ENCODE results near the gene PTPRN2.

DNA sequence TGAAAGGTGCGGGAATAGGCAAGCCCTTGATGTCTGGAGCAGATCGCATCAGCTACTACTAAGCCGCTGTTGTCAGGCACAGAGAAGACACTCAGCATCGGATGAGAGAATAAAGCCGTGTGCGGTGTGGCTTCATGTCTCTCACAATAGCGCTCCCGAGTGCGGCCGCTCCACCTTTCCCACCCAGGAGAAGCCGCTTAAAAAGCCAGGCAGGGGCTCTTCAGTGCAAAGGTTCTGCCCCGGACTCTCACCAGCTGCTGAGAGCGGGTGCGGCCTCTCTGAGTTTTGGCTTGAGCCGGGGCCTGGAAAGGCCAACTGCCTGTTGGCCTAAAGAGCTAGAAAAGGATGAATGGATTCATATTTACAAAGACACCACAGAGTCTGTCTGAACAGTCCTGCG, 650.2 kb downstream of the PTPRN2 start:
- TF ChIP-seq, protein P1, sequence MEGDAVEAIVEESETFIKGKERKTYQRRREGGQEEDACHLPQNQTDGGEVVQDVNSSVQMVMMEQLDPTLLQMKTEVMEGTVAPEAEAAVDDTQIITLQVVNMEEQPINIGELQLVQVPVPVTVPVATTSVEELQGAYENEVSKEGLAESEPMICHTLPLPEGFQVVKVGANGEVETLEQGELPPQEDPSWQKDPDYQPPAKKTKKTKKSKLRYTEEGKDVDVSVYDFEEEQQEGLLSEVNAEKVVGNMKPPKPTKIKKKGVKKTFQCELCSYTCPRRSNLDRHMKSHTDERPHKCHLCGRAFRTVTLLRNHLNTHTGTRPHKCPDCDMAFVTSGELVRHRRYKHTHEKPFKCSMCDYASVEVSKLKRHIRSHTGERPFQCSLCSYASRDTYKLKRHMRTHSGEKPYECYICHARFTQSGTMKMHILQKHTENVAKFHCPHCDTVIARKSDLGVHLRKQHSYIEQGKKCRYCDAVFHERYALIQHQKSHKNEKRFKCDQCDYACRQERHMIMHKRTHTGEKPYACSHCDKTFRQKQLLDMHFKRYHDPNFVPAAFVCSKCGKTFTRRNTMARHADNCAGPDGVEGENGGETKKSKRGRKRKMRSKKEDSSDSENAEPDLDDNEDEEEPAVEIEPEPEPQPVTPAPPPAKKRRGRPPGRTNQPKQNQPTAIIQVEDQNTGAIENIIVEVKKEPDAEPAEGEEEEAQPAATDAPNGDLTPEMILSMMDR (conservative IDR thresholded peaks at IDR 0.05): no peak
- TF ChIP-seq EZH2 (IDR thresholded peaks at IDR 0.05; ENCODE audit: low read depth): peak; percentile 86; the same call in 1 of the 2 replicates

Data from PC-9 (cell line).